IMR-90 (cell line): Measurements from ENCODE around the gene GALNT16. TPM values are rescaled to one million over a fixed set of nuclear protein-coding genes. Genes with fewer than 3 reads are reported as not detected.

ENCODE experiments used
- ATAC-seq: fragments of 200-7000 bp; cut with Tn5 transposase; 2 replicates; pipeline ENCODE4 v1.9.1; 2020; ENCODE audit warnings: low read depth, mild to moderate bottlenecking, moderate library complexity
- BruUV-seq: library from RNA; stranded (reverse); fragments of 400-500 nt; replicated peaks from 2 replicates; lab custom pipeline; 2021; lab: Mats Ljungman, UMichigan
- CTCF ChIA-PET: fragments of 300-600 bp; formaldehyde crosslinking; extraction: SDS; loops from one replicate; lab custom pipeline; 2021; ENCODE audit warnings: antibody characterized with exemption; lab: Yijun Ruan, JAX
- POLR2A ChIA-PET: fragments of 300-600 bp; sonication (Branson Sonifier 250); formaldehyde crosslinking; loops from one replicate; lab custom pipeline; 2022; ENCODE audit warnings: antibody characterized with exemption; ENCODE audit not compliant: unreplicated experiment; lab: Charles Lee
- DNase-seq: peaks from one replicate; pipeline ENCODE4 v3.0.0; 2013
- H2AFZ ChIP-seq: replicated peaks from 2 replicates; pipeline ENCODE3; 2013; ENCODE audit warnings: low read length, mild to moderate bottlenecking; ENCODE audit not compliant: poor library complexity
- H2AK5ac ChIP-seq: 2 replicates; pipeline ENCODE4 v1.6.1; 2013; ENCODE audit warnings: low read depth, low read length, inconsistent platforms
- H2AK9ac ChIP-seq: replicated peaks from 2 replicates; pipeline ENCODE3; 2013; ENCODE audit warnings: mild to moderate bottlenecking, low read depth, low read length, moderate library complexity; ENCODE audit not compliant: poor library complexity
- H2BK120ac ChIP-seq: 2 replicates; pipeline ENCODE4 v1.6.1; 2013; ENCODE audit warnings: low read depth, low read length, inconsistent platforms
- H2BK15ac ChIP-seq: 3 replicates; pipeline ENCODE4 v1.6.1; 2013; ENCODE audit warnings: low read depth, low read length, inconsistent platforms
- H2BK20ac ChIP-seq: 2 replicates; pipeline ENCODE4 v1.6.1; 2013; ENCODE audit warnings: low read depth, mild to moderate bottlenecking, inconsistent platforms, low read length, moderate library complexity
- H2BK5ac ChIP-seq: 2 replicates; pipeline ENCODE4 v1.6.1; 2013; ENCODE audit warnings: mild to moderate bottlenecking, low read depth, low read length, inconsistent platforms; ENCODE audit not compliant: poor library complexity, severe bottlenecking
- H3K14ac ChIP-seq: replicated peaks from 2 replicates; pipeline ENCODE4 v1.6.1; 2013; ENCODE audit warnings: low read depth, low read length, inconsistent platforms
- H3K18ac ChIP-seq: 2 replicates; pipeline ENCODE4 v1.6.1; 2013; ENCODE audit warnings: low read depth, low read length, control low read depth
- H3K23ac ChIP-seq: 2 replicates; pipeline ENCODE4 v1.6.1; 2013; ENCODE audit warnings: low read depth, low read length, inconsistent platforms
- H3K27ac ChIP-seq: 2 replicates; pipeline ENCODE4 v1.5.1; 2013; ENCODE audit warnings: mild to moderate bottlenecking, control low read depth, low read length; ENCODE audit not compliant: insufficient read depth
- H3K27me3 ChIP-seq: 2 replicates; pipeline ENCODE4 v1.6.1; 2013; ENCODE audit warnings: low read length; ENCODE audit not compliant: control insufficient read depth, insufficient read depth
- H3K36me3 ChIP-seq: 2 replicates; pipeline ENCODE4 v1.6.1; 2013; ENCODE audit warnings: low read length, mixed read lengths; ENCODE audit not compliant: control insufficient read depth, insufficient read depth
- H3K4ac ChIP-seq: 2 replicates; pipeline ENCODE4 v1.6.1; 2013; ENCODE audit warnings: low read depth, low read length, inconsistent platforms
- H3K4me1 ChIP-seq: 2 replicates; pipeline ENCODE4 v1.6.1; 2013; ENCODE audit warnings: low read length, mixed read lengths; ENCODE audit not compliant: control insufficient read depth, insufficient read depth
- H3K4me2 ChIP-seq: 2 replicates; pipeline ENCODE4 v1.6.1; 2013; ENCODE audit warnings: low read depth, mild to moderate bottlenecking, control low read depth, low read length, moderate library complexity
- H3K4me3 ChIP-seq: 2 replicates; pipeline ENCODE4 v1.5.1; 2013; ENCODE audit warnings: low read depth, mild to moderate bottlenecking, control low read depth, low read length, moderate library complexity; ENCODE audit not compliant: insufficient read depth
- H3K56ac ChIP-seq: 2 replicates; pipeline ENCODE4 v1.6.1; 2013; ENCODE audit warnings: low read length, inconsistent platforms; ENCODE audit not compliant: insufficient read depth; ENCODE audit errors: extremely low read depth
- H3K79me1 ChIP-seq, 2 experiments: 2 replicates each; pipeline ENCODE4 v1.6.1; 2013; ENCODE audit warnings: low read length in 2 of 2, inconsistent platforms in 1 of 2, low read depth in 1 of 2
- H3K9ac ChIP-seq: 2 replicates; pipeline ENCODE4 v1.6.1; 2013; ENCODE audit warnings: low read depth, low read length, control low read depth
- H3K9me1 ChIP-seq: 2 replicates; pipeline ENCODE4 v1.6.1; 2013; ENCODE audit warnings: low read length, inconsistent platforms; ENCODE audit not compliant: insufficient read depth
- H3K9me3 ChIP-seq: 2 replicates; pipeline ENCODE4 v1.6.1; 2013; ENCODE audit warnings: low read length; ENCODE audit not compliant: control insufficient read depth, insufficient read depth
- H4K20me1 ChIP-seq: 2 replicates; pipeline ENCODE4 v1.6.1; 2013; ENCODE audit warnings: low read length, inconsistent platforms; ENCODE audit not compliant: insufficient read depth
- H4K5ac ChIP-seq: 2 replicates; pipeline ENCODE4 v1.6.1; 2013; ENCODE audit warnings: mild to moderate bottlenecking, low read depth, low read length, control low read depth
- H4K8ac ChIP-seq, 2 experiments: 2 replicates each; pipeline ENCODE4 v1.6.1; 2013; ENCODE audit warnings: low read depth in 2 of 2, low read length in 2 of 2, control low read depth in 1 of 2, inconsistent platforms in 1 of 2
- H4K91ac ChIP-seq: 2 replicates; pipeline ENCODE4 v1.6.1; 2013; ENCODE audit warnings: low read depth, low read length, inconsistent platforms; ENCODE audit not compliant: insufficient read depth
- RAD21 ChIP-seq: IDR thresholded peaks from 2 replicates; pipeline ENCODE4 v1.6.1; 2012; ENCODE audit warnings: low read length, improper control_type of control experiment
- RCOR1 ChIP-seq: IDR thresholded peaks from 2 replicates; pipeline ENCODE4 v1.6.1; 2012; ENCODE audit warnings: mild to moderate bottlenecking, low read length, improper control_type of control experiment; ENCODE audit not compliant: insufficient replicate concordance
- SMC3 ChIP-seq: fragments of 150-350 bp; IDR thresholded peaks from 2 replicates; pipeline ENCODE4 v1.6.1; 2016; ENCODE audit warnings: low read depth, mild to moderate bottlenecking, antibody characterized with exemption, low read length, moderate library complexity
- WGBS, 2 experiments: methylation state at CpG; one replicate each; pipeline versions ENCODE4 v1.1.5 to v1.1.7; 2013; ENCODE audit warnings: missing lambda C conversion rate in 2 of 2; ENCODE audit not compliant: insufficient read length in 1 of 2; ENCODE audit errors: extremely low coverage in 2 of 2; 5-methylcytosine and 5-hydroxymethylcytosine counted together
- dilution Hi-C: fragments of 300-500 bp; cut with HindIII; formaldehyde crosslinking; loops from one replicate; pipeline ENCODE4 v1.14.3; 2018; ENCODE audit warnings: low sequenced_read_pairs; ENCODE audit not compliant: unreplicated experiment
- in situ Hi-C: fragments of 300-500 bp; cut with MboI; formaldehyde crosslinking; loops from 3 replicates; pipeline ENCODE4 v1.14.3; 2019; ENCODE audit warnings: low sequenced_read_pairs, inconsistent platforms, mixed read lengths
- intact Hi-C: fragments of 100-400 bp; cut with micrococcal nuclease; formaldehyde crosslinking; loops from 2 replicates; pipeline ENCODE4 v1.10.0; 2022
- polyA plus RNA-seq, 3 experiments: library from polyadenylated mRNA; depleted of rRNA; stranded (reverse); fragments of >200 nt; gene quantifications; 2 replicates each; pipeline ENCODE4 v1.2.3, GENCODE V29; 2012; ENCODE audit warnings: low replicate concordance in 1 of 3
- total RNA-seq: library from RNA; depleted of rRNA; stranded (reverse); fragments of >200 nt; gene quantifications from 2 replicates; pipeline ENCODE4 v1.2.3, GENCODE V29; 2012
- TF ChIP-seq, protein P1 (sequence below): conservative IDR thresholded peaks from 2 replicates; pipeline ENCODE4 v1.5.1; 2012; ENCODE audit warnings: mild to moderate bottlenecking, low read depth, low read length, improper control_type of control experiment

The GALNT16 gene
- total and polyA plus RNA-seq, 2 of the 4 experiments (the other 2 are of a cell fraction): 0.36 to 1.5 TPM

DNA sequence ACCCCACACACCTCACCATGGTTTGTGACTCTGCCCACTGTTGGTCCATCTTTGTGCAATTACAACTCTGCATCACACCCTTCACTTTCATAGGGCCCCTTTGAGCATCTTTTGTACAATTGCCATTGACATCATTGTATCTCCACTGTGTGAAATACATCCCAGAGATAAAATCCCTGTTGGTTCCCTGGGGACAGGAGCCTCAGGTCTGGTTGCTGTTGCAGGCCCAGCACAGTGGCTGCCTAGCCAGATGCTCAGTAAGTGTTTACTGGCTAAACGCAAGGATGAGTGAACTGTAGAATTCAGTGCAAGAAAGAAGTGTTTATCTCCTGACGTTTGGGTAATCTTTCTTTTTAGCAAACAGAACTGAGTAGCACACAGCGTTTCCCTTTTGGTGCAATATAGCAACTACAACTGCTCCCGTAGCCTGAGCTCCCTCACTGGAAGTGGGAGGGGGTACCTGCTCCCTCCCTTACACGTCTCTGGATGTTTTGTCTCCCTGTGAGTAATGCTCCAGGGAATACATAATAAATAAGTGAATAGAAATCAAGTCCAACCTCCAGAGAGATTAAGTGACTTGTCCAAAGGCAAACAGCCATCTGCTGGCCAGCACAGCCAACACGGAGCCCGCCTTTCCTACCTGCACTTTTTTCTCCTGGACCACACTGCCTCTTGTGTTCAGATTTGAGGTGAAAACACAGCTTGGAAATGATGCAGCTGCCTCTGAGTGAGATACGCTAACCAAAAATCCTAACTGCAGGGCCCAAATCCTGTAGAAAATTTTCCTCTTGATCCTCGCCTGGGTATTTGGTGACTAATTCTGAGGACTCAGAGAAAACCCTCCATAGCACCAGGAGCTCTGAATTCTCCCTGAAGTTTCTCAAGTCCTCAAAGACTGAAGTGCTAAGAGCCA, 27.4 kb downstream of the GALNT16 start:
- H3K4me2 ChIP-seq: no peak overlapping the region
- ChIA-PET POLR2A (no interaction called here), CTCF (interaction anchor here (0.6 to 2.0 kb wide), 9 partner anchors 10 to 109 kb away, joined by 3 to 17 read pairs (median 3); partner anchors contain the start of gene GALNT16)
- no peak overlapping the region for H4K91ac ChIP-seq
- no peak overlapping the region for H3K27ac ChIP-seq
- ATAC-seq: peak; percentile 38
- no peak overlapping the region for H2BK20ac ChIP-seq
- WGBS, 2 experiments: no CpG with 5 or more reads among the region's 9 CpGs
- no peak overlapping the region for H4K5ac ChIP-seq
- no peaks in the 10 kb centered on the region for H3K9me3 ChIP-seq
- intact Hi-C loops: loop anchor here (5.0 kb wide), 1 partner anchor 40 kb away; no protein-coding TSS in a partner anchor
- H3K79me1 ChIP-seq: no peaks in the 10 kb centered on the region
- H3K9me1 ChIP-seq: no peaks in the 10 kb centered on the region
- no peak overlapping the region for H3K23ac ChIP-seq
- H2AK5ac ChIP-seq: no peak overlapping the region
- DNase-seq: no peak
- H3K36me3 ChIP-seq: no peaks in the 10 kb centered on the region
- H3K56ac ChIP-seq: no peak overlapping the region
- no peak overlapping the region for H2AFZ ChIP-seq
- H3K4me1 ChIP-seq: no peaks in the 10 kb centered on the region; the same call in 1 of the 2 replicates
- in situ Hi-C loops: no loop called here
- H2AK9ac ChIP-seq: peak overlapping the region; percentile 33
- dilution Hi-C loops: no loop called here
- H3K4ac ChIP-seq: no peak overlapping the region
- H2BK120ac ChIP-seq: no peak overlapping the region
- H2BK15ac ChIP-seq: no peak overlapping the region
- H3K9ac ChIP-seq: no peak overlapping the region
- TF ChIP-seq, protein P1, sequence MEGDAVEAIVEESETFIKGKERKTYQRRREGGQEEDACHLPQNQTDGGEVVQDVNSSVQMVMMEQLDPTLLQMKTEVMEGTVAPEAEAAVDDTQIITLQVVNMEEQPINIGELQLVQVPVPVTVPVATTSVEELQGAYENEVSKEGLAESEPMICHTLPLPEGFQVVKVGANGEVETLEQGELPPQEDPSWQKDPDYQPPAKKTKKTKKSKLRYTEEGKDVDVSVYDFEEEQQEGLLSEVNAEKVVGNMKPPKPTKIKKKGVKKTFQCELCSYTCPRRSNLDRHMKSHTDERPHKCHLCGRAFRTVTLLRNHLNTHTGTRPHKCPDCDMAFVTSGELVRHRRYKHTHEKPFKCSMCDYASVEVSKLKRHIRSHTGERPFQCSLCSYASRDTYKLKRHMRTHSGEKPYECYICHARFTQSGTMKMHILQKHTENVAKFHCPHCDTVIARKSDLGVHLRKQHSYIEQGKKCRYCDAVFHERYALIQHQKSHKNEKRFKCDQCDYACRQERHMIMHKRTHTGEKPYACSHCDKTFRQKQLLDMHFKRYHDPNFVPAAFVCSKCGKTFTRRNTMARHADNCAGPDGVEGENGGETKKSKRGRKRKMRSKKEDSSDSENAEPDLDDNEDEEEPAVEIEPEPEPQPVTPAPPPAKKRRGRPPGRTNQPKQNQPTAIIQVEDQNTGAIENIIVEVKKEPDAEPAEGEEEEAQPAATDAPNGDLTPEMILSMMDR: 0 out of 2 replicates have a peak, but pooled peaks have one; percentile 3
- no peak for TF ChIP-seq SMC3
- TF ChIP-seq RAD21: peak; percentile 14; the same call in 1 of the 2 replicates
- no peak for TF ChIP-seq RCOR1
- no peak overlapping the region for H3K4me3 ChIP-seq
- H3K27me3 ChIP-seq: peaks cover 19% of the 10 kb centered on the region
- no peak overlapping the region for H2BK5ac ChIP-seq
- no peak overlapping the region for H3K14ac ChIP-seq
- H4K8ac ChIP-seq: no peak overlapping the region
- no peaks in the 10 kb centered on the region for H4K20me1 ChIP-seq
- no TSS peak for BruUV-seq
- H3K18ac ChIP-seq: no peak overlapping the region
